GM19023 (cell line): ENCODE data around the gene SH3PXD2A.

Experiments
- ATAC-seq: cut with Tn5 transposase; IDR thresholded peaks from one replicate; pipeline ENCODE4 v1.9.1; 2021; ENCODE audit warnings: mild to moderate bottlenecking, moderate library complexity; ENCODE audit not compliant: unreplicated experiment

Gene SH3PXD2A

DNA sequence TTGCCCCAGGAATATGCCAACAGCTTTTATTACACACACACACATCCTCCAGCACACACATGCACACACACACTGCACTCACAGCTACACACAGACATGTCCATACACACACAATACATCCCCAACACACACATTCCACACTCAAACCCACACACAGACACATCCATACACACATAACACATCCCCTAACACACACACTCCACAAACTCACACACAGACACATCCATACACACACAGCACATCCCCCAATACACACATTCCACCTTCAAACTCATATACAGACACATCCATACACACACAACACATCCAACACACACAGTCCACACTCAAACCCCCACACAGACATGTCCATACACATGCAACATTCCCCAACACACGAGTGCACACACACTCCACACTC, 19.1 kb downstream of the SH3PXD2A start:
- no peak for ATAC-seq

DNA sequence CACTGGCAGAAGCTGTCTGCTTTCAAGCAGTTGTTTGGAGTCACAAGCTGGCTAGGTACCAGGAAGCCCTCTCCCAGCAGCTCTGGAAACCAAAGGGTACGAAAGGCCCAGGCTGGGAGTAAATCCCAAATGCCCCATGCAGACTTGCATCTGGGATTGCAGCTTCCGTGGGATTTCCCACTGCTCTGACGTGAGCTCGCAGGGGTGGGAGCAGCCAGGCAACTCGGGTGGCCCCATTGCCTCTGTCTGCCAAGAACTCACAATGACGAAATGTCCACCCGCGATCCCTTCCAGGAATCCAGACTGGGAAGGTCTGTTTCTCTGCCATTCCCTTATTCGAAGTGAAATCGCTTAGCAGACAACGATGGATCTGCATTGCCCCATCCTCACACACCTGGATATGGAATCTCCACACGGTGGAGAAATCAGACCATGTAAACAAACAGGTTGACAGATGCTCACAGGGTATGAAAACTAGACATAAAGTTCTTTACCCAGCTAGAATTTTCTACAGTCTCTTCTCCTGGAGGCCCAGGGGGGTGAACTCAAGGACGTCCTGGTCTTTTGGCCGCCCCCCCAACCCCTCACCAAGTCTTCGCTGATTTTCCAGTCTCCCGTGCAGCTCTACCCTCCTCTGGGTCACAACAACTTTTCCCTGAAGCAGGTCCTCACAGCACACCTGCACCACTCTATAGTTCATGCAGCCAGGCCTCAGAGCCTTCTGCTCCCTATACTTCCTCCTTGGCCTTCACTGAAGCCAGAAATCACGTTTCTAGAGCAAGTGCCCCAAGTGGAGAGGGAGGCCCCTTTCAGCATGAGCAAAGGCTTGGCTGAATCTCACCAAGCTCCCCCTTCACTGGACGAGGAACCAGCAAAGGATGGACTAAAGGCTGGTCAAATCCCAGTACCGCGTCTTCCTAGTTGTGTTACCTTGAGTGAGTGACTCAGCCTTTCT, 20.0 kb downstream of the SH3PXD2A start:
- ATAC-seq: no peak

DNA sequence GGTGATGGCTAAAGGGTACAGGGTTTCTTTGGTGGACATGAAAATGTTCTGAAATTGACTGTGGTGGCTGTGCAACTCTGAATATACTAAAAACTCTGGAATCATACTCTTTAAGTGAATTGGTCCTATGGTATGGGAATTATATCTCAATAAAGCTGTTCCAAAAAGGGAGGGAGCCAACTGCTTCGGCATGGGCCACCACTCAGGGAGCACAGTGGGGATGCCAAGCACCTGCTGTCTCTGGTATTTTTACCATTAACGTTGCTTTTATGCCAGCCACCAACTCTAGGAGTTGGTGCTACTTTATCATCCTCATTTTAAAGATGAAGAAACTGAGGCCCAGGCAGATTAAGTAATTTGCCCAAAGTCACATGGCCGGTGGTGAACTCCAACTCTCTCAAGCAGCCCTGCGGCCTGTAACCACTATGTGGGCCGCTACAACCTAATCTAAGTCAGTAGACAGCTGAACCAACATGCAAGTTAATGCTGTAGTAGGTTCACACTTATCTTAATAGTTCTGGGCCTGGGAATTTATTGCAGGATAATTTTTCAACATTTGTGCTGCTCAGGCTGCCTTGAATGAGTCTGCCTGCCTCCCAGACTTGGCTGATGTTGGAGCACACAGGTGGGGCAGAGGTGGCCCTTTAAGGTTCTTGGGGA, 20.8 kb downstream of the SH3PXD2A start:
- ATAC-seq: no peak

DNA sequence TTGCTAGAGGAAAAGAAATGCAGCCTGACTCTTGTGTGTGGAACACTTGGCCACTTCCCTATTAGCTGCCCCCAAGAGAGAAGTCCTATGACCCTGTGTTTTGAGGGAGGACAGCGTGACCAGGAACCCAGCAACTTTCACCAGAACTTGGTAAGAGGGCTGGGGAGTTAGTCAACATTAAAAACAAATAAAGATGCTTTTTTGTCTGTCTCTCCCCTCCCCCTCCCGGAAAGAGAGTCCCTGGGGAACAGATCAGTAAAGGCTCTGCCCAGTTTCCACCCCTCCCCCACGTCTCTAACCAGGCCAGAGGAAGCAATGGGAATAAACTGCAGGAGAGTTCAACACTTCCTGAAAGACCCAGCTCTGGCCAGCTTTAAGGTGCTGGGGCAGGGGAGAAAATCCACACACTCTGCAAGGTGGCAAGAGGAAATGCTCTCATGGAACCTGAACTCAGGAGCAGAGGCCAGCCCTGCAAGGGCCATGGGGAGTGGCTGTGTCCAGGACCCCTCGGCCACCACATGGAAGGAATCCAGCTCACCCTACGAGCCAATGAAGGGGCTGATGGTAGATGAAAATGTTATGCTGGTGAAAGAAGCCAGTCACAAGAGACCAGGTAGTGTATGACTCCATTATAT, 21.5 kb downstream of the SH3PXD2A start:
- ATAC-seq: no peak

DNA sequence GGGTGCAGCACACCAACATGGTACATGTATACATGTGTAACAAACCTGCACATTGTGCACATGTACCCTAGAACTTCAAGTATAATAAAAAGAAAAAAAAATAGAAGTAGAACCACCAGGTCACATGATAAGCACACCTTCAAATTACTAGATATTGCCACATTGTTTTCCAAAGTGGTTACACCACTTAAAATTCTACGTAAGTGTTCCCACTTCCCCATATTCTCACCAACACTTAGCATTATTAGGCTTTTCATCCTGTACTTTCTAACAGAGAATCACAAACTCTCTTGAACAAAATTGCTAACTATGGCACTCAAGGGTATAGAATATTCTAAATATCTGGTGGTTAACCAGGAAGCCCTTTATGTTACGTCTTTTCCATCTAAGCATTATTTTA, 22.6 kb downstream of the SH3PXD2A start:
- no peak for ATAC-seq

DNA sequence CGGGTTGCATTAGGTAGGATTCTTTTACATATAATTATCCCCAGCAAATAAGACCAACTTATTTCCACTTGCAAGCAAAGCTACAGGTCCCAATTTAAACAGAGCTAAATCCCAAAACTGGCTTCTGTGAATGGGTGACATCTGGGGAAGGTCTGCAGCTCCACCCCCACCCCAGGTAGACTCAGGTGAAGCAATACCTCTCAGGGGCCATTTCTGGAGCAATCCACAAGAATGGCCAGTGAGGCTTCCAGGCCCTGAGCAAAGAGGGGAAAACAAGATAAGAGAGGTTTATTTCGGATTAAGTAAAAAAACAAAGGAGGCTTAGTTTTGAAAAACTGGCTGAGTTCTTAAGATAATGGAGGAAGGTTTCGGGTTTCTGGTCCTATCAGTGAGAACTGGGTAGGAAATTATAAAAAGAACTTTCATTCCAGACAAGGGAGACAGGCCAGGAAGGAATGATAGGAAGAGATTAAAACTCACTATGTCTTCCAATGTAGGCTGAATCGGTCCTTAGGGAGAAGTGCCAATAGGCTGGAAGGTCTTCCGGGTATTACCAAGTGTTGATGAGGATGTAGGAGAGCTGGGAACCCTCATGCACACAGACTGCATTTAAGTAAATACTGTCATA, 25.4 kb downstream of the SH3PXD2A start:
- ATAC-seq: no peak

DNA sequence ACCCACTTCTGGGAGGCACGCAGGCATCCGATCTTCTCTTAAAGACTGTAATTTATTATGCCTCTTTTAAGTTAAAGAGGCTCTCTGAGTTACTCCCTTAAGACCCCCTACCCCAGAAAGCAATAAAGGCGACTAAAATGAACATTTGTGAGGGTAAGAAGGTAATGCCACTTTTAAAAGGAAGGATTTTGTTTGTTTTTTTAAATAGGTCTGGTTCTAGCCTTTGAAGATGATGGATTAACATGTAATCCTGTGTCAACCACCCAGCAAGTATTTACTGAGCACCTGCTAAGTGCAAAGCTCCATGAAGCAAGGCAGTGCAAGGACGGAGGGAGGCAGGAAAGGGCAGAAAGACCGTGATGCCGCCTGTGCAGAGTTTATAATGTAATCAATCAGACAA, 26.1 kb downstream of the SH3PXD2A start:
- ATAC-seq: no peak

DNA sequence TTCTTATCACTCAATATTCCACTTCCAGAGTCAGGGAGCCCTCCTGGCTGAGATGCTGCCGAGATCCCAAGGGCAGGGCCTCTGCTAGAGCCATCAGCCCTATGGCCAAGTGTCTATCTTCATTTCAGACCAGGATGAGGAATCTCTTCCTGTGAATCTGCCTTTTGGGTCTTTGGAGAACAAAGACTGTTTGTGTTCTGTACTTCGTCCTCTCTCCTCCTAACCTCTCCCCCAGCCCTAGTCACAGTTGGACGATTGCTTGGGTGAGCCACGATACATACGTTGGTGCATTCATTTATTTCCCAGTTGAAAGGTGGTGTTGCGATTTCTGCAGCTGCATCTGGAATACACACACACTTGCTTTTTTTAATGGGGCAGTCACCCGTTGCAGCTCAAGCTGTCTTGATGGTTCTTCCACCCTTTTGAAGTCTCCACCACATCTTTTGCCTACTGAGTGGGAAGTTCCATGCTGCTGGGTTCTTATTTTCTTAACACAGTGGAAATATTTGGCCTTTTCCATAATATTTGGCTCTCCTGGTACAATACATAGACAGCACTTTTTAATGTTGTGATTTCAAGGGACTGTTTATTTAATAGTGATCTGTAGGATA, 26.7 kb downstream of the SH3PXD2A start:
- ATAC-seq: no peak

DNA sequence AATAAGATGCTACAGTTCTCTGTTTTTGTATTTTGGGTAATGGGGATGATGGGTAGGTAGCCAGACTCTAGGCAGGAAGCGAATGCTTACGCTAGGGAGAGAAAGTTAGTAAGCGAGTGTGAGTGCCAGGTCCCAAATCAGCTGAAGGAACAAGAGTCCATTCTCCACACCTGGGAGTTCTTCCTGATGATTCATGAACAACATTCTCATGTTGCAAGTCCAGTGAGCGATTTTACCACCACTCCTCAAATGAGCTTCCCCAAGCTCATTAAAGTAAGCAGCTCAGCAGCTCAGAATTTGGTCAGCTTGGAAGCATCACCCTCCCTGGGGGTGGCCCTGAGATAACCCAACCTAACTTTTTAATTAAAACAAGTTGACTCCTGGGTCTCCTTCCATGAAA, 27.3 kb downstream of the SH3PXD2A start:
- no peak for ATAC-seq

DNA sequence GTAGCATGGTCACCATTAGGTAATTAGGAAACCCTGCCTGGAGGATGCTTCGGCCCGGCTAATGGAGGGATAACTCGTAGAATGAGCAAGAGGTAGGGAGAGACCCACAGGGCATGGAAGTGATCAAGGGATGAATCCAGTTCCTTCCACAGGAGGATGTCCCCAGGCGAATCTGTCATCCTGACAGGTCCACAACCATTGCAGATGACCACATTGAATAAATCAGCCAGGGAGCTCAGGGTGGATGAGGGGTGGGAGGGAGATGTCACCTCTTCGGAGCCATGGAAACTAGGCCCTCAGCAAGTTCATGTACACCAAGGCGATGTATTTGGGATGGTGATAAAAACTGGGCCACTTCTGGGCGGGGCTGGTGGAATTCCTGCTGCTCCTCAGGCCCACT, 28.5 kb downstream of the SH3PXD2A start:
- no peak for ATAC-seq

DNA sequence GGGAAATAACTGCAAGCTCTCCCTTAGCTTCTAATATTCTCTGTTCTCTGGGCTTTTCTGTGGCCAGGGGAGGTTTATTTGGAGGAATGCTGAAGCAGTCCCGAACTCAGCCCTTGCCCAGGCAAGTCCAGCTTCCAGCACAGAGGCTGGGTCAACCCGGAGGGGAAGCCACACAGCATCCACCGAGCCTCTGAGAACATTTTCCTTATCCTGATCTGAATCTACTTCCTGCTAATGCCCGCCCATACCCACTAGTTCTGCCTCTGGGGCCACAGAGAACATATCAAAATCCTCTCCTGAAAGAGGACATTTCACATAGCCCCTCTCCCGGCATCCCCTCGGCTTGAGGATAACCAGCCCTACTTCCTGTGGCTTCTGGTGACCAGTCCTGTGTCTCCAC, 31.1 kb downstream of the SH3PXD2A start:
- no peak for ATAC-seq

DNA sequence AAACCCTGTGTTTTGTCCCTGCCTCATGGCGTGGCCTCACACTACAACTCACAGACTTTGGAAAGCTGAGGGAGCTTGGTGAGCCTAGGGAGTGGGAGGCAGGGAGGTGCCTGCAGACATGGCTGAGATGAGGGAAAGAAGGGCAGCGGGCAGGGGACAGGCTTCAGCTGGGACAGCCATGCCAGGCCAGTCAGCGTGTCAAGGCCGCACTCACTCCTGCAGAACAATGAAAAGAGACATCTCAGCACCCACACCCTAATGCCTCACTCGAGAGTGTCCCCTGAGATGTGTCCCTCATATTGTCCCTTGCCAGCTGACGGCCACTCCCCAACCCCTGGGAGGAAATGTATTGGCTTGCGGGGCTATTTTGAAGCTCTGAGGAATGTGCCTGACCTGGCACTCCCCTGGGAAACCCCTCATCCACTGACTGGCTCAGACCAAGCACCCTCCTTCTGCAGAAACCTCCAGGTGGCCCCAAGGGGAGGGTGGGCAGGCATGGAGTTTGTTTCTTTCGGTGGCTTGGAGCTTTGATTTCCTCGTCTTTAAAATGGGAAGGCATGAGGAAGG, 31.6 kb downstream of the SH3PXD2A start:
- ATAC-seq: no peak

DNA sequence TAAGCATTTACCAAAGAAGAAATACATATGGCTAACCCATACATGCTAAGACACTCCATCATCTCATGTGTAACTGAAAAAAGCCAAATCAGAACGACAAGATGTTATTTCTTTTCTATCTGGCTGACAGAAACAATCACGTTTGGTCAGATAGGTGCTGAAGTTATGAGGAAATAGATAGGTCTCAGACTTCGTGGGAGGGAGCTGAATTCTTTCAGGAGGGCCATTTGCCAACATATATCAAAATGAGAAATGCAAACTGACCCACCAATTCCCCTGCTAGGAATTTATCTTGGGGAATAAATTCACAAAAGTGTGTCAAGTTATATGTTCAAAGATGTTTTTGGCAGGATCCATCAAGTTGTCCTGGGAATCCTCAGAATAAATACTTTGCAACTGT, 32.6 kb downstream of the SH3PXD2A start:
- no peak for ATAC-seq

DNA sequence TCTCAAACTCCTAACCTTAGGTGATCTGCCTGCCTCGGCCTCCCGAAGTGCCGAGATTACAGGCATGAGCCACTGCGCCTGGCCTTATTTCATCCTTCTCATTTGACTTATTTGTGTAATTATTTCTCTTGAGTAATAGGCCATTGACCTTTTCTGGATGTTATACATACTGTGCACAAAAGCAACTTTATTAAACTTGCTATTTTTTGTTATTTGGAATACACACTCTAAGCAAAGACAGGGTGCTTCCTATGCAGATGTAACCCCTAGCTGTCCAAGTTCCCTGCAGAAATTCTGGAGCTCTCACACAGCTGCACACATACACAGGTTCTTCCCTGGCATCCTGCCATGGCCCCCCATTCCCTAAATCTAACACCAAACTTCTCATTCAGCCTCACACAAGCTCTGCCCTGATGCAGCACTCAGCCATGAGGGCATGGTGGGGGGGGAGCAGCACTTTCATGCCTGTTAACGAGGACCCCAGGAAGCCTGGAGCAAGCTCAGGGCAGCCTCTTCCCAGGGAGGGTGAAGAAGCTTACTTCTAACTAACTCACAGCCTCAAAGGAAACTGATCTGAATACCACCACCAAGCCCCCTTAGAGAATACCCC, 33.2 kb downstream of the SH3PXD2A start:
- no peak for ATAC-seq

DNA sequence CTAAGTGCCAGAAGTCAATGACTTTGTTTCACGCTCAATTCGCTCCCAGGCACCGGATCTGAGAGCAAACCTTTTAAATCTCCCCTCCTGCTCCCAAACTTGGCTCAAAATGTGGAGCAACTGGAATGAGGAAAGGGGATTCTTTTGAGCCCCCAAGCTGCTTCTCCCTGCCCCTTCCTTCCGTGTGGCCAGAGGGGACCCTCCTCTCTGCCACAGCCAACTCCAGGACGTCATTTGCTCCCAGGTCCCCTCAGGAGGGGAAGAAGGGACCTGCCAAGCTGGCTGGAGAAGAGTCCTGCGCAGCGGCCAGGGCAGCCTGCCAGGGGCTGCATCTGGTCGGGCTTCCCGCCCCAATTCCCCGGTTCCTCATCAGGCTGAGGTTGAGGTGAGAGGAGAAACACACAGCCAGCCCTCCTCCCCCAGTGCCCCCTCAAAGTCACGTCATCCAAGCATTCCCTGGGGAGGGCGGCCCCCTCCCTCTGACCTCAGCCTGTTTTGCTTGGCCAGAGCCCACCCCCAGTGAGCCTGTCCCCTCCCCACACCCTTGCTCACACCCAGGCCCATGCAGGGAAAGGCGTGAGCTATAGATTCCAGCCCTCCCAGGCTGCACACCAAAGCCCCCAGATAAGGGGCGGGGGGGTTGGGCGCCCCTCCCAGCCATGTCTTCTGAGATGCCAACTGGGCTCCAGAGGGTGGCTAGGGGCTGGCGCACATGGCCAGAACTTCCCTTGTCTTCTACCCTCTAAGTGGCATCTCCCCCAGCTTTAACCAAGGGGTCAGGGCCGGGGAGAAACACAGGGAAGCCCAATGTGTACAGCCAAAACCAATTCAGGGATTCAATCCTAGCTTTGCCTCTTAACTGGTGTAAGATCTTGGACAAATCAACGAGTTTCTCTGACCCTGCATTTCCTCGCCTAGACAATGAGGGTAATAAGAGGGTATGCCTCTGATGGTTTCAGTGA, 35.0 kb downstream of the SH3PXD2A start:
- no peak for ATAC-seq

DNA sequence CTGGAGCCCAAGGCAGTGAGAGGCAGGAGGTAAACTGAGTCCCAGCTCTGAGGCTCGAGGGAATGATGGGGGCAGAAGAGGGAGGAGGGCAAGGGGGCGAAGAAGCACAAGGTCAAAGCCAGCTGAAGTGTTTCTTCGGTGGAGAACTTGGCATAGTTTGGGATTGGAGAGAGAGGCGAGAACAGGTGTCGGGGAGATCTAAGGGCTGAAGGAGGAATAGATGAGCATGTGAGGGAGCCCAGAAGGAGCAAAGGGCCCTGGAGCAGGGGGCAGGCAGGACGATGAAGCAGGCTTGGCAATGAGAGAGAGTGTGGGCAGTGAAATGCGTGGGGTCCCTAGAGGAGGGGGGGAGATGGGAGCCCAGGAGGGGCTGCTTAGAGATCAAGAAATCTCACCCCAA, 35.9 kb downstream of the SH3PXD2A start:
- no peak for ATAC-seq

DNA sequence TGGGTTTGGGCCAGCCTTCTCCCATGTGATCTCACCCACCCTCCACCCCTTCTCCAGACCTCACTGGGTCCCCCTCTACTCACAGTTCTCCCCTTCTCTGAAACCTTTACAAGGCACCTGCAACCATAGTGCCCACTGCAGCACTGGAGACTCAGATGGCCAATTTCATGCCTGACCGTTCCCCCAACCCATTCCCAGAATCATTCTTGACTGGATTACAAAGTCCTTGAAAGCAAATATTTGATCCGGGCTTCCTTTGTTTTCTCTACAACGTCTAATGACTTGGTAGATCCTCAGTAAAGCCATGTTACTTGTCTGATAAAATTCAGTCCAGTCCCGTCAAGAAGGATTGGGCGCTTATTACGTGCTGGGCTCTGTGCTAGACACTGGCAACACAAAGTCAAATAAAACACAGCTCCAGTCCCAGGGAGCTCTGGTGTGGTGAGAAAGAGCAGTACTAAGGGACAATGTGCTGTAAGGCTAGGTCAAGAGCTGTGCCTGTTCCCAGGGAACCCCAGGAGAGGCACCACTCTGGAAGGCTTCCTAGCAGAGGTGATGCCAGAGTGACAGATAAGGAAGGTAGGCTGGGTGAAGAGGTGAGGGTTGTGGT, 36.5 kb downstream of the SH3PXD2A start:
- no peak for ATAC-seq

DNA sequence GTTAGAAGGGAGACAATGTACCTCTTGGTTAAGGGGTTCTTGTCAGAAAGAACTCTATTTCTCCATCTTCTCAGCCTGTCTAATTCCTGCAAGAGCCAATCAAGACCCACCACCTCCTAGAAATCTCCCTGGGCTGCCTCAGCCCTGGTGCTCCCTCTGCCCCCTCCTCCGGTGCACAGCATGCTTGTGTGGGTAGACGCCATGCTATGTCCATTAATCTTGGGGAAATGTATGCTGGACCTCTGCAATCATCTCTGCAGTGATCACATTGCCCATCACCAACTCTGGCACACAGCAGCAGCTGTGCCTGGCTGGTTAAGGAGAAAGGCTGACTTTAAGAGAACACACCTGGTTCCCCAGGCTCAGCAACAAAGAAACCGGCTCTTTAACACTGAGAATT, 37.3 kb downstream of the SH3PXD2A start:
- ATAC-seq: no peak

DNA sequence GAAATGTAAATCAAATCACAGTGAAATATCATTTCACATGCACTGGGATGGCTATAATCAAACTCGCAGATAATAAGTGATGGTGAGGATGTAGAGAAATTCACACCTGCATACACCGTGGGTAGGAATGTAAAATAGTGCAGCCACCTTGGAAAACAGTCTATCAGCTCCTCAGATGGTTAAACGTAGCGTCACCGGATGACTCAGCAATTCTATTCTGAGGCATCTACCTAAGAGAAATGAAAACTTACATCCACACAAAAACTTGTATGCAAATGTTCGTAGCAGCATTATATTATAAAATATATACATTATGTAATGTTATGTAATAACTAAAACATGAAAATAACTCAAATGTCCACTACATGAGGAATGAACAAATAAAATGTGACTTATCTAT, 38.9 kb downstream of the SH3PXD2A start:
- ATAC-seq: no peak
